B cell (primary cell): ENCODE results near the gene UBE2F. TPM values are rescaled to one million over a fixed set of nuclear protein-coding genes. Genes with fewer than 3 reads are reported as not detected.
"Not testable (repeated sequence)": the region's sequence is repeated elsewhere in the genome, so short reads cannot be mapped to it uniquely, and the experiment has no call there.

Experiments
- ATAC-seq: fragments of 200-7000 bp; cut with Tn5 transposase; one replicate; pipeline ENCODE4 v1.10.0; 2021; ENCODE audit warnings: low read depth, mild to moderate bottlenecking, moderate number of reproducible peaks, moderate library complexity
- CTCF ChIA-PET: fragments of 350-600 bp; sonication (Branson Sonifier 250); formaldehyde crosslinking; loops from one replicate; lab custom pipeline; 2021; ENCODE audit warnings: antibody characterized with exemption, inconsistent platforms; lab: Charles Lee
- POLR2A ChIA-PET: fragments of 350-600 bp; sonication (Branson Sonifier 250); formaldehyde crosslinking; loops from one replicate; lab custom pipeline; 2021; ENCODE audit warnings: antibody characterized with exemption; lab: Charles Lee
- DNase-seq: peaks from one replicate; pipeline ENCODE4 v3.0.0; 2013
- H2AFZ ChIP-seq: 2 replicates; pipeline ENCODE4 v1.6.1; 2012; ENCODE audit warnings: mild to moderate bottlenecking, low read depth, low read length; ENCODE audit not compliant: insufficient read depth, poor library complexity, severe bottlenecking
- H3K27ac ChIP-seq, 2 donors: 1 replicate in 1 of 2; 2 replicates in 1 of 2; pipeline ENCODE4 v1.5.1; 2012 to 2013; ENCODE audit warnings: low read length in 2 of 2, mild to moderate bottlenecking in 2 of 2, moderate library complexity in 1 of 2
- H3K27me3 ChIP-seq, 4 experiments: fragments of 200-600 bp in 1 of 4; sonication (generic) in 1 of 4; replicated peaks in 1 of 4; 1 replicate in 2 of 4; 2 replicates in 2 of 4; pipeline versions ENCODE4 v1.6.1 to v1.7.0; 2013 to 2016; ENCODE audit warnings: low read length in 3 of 4, mild to moderate bottlenecking in 2 of 4, mixed read lengths in 1 of 4, moderate library complexity in 1 of 4; ENCODE audit not compliant: insufficient read depth in 4 of 4, control insufficient read depth in 3 of 4; ENCODE audit errors: control extremely low read depth in 1 of 4
- H3K36me3 ChIP-seq, 2 experiments: replicated peaks in 1 of 2; 1 replicate in 1 of 2; 2 replicates in 1 of 2; pipeline versions ENCODE4 v1.6.1 to v1.7.1; 2013; ENCODE audit warnings: low read length in 1 of 2; ENCODE audit not compliant: insufficient read depth in 2 of 2, control insufficient read depth in 1 of 2; ENCODE audit errors: control extremely low read depth in 1 of 2, extremely low read depth in 1 of 2
- H3K4me1 ChIP-seq, 2 donors: fragments of 200-600 bp in 1 of 2; sonication (generic) in 1 of 2; 1 replicate in 1 of 2; 2 replicates in 1 of 2; pipeline versions ENCODE4 v1.5.1 to v1.6.1; 2013 to 2017; ENCODE audit warnings: low read length in 2 of 2; ENCODE audit not compliant: control insufficient read depth in 2 of 2, insufficient read depth in 2 of 2
- H3K4me2 ChIP-seq: replicated peaks from 2 replicates; pipeline ENCODE3; 2012; ENCODE audit warnings: mild to moderate bottlenecking, low read depth, low read length; ENCODE audit not compliant: poor library complexity, severe bottlenecking
- H3K4me3 ChIP-seq, 5 experiments: fragments of 200-600 bp in 1 of 5; sonication (generic) in 1 of 5; 1 replicate in 3 of 5; 2 replicates in 2 of 5; pipeline versions ENCODE4 v1.5.1 to v1.7.0; 2011 to 2016; ENCODE audit warnings: low read length in 4 of 5, mild to moderate bottlenecking in 4 of 5, low read depth in 2 of 5, control low read depth in 1 of 5, moderate library complexity in 1 of 5; ENCODE audit not compliant: insufficient read depth in 1 of 5; ENCODE audit errors: control extremely low read depth in 1 of 5, extremely low read depth in 1 of 5
- H3K79me2 ChIP-seq: fragments of 200-600 bp; sonication (generic); one replicate; pipeline ENCODE4 v1.6.0; 2016; ENCODE audit warnings: low read length; ENCODE audit not compliant: control insufficient read depth, insufficient read depth
- H3K9ac ChIP-seq: fragments of 200-600 bp; sonication (generic); 2 replicates; pipeline ENCODE4 v1.6.1; 2017; ENCODE audit warnings: mild to moderate bottlenecking, low read length, moderate library complexity
- H3K9me3 ChIP-seq, 3 donors: one replicate each; pipeline versions ENCODE4 v1.6.1 to v1.7.1; 2013; ENCODE audit warnings: low read length in 2 of 3; ENCODE audit not compliant: control insufficient read depth in 2 of 3, insufficient read depth in 1 of 3; ENCODE audit errors: control extremely low read depth in 1 of 3
- H4K20me1 ChIP-seq: 2 replicates; pipeline ENCODE4 v1.6.0; 2012; ENCODE audit warnings: mild to moderate bottlenecking, low read length; ENCODE audit not compliant: insufficient read depth, control insufficient read depth, poor library complexity, severe bottlenecking
- H3K27ac Mint-ChIP-seq: one replicate; pipeline ENCODE4 v1.8.0; 2021; ENCODE audit warnings: mixed read lengths
- H3K27me3 Mint-ChIP-seq: one replicate; pipeline ENCODE4 v1.8.0; 2021; ENCODE audit warnings: mixed read lengths
- H3K4me1 Mint-ChIP-seq: one replicate; pipeline ENCODE4 v1.8.0; 2021; ENCODE audit warnings: mixed read lengths
- H3K4me3 Mint-ChIP-seq: one replicate; pipeline ENCODE4 v1.8.0; 2021; ENCODE audit warnings: mixed read lengths
- H3K9me3 Mint-ChIP-seq: one replicate; pipeline ENCODE4 v1.8.0; 2022; ENCODE audit warnings: mixed read lengths; ENCODE audit not compliant: insufficient read depth
- CTCF ChIP-seq: fragments of 200-600 bp; IDR thresholded peaks from one replicate; pipeline ENCODE4 v1.8.0; 2022; ENCODE audit warnings: antibody characterized with exemption, mild to moderate bottlenecking
- EZH2 ChIP-seq: IDR thresholded peaks from 2 replicates; pipeline ENCODE4 v1.6.1; 2012; ENCODE audit warnings: borderline replicate concordance, low read depth, mild to moderate bottlenecking, moderate library complexity, low read length; ENCODE audit not compliant: insufficient read depth, poor library complexity, severe bottlenecking
- WGBS: methylation state at CpG from one replicate; pipeline ENCODE4 v1.1.5; 2013; ENCODE audit warnings: missing lambda C conversion rate; ENCODE audit not compliant: insufficient coverage; 5-methylcytosine and 5-hydroxymethylcytosine counted together
- intact Hi-C: fragments of 100-400 bp; cut with micrococcal nuclease; formaldehyde crosslinking; loops from one replicate; pipeline ENCODE4 v1.10.0; 2022
- polyA plus RNA-seq: library from polyadenylated mRNA; depleted of rRNA; stranded (reverse); fragments of >200 nt; gene quantifications from 2 replicates; pipeline ENCODE4 v1.2.3, GENCODE V29; 2012
- total RNA-seq, 2 donors: library from RNA; stranded (reverse); fragments of 120-200 nt in 1 of 2; gene quantifications; 1 replicate in 1 of 2; 2 replicates in 1 of 2; pipeline versions ENCODE4 v1.2.3 to v1.2.4, GENCODE V29; 2013 to 2022

Gene UBE2F
- total and polyA plus RNA-seq, 2 donors (not counting 1 experiment from before 2014, with no cell fraction given): 22.5 to 57.6 TPM

- ChIA-PET CTCF (interaction anchor here (0.5 kb wide), 1 partner anchor 199 kb away, joined by 3 read pairs; no protein-coding TSS in a partner anchor), POLR2A (no interaction called here)
- H4K20me1 ChIP-seq: no peaks in the 10 kb centered on the region
- Mint-ChIP-seq H3K9me3 (no peaks in the 10 kb centered on the region), H3K27me3 (no peaks in the 10 kb centered on the region), H3K4me3 (no peak overlapping the region), H3K4me1 (peaks cover 9% of the 10 kb centered on the region), H3K27ac (no peak overlapping the region)
- no peak overlapping the region for H2AFZ ChIP-seq
- H3K27ac ChIP-seq: no peak overlapping the region
- DNase-seq (no peak), ATAC-seq (no peak)
- no peaks in the 10 kb centered on the region for H3K27me3 ChIP-seq
- H3K9me3 ChIP-seq: no peaks in the 10 kb centered on the region
- peaks cover 6 to 7% of the 10 kb centered on the region in 2 donors for H3K4me1 ChIP-seq
- peaks cover 11% of the 10 kb centered on the region for H3K79me2 ChIP-seq
- 89% methylated on average over 9 of the region's 9 CpGs for WGBS
- TF ChIP-seq EZH2: no peak
- no peak for TF ChIP-seq CTCF
- H3K36me3 ChIP-seq: peaks cover 0 to 28% of the 10 kb centered on the region in 2 experiments
- no peak overlapping the region for H3K4me2 ChIP-seq
- H3K9ac ChIP-seq: no peak overlapping the region
- no peak overlapping the region for H3K4me3 ChIP-seq
- intact Hi-C loops: no loop called here
These were observed 99.4 kb downstream of the UBE2F start for GRCh38 chr2:238066218-238066617.

- H3K79me2 ChIP-seq, H3K9ac ChIP-seq, ATAC-seq, H3K9me3 Mint-ChIP-seq, intact Hi-C loops, H3K27ac ChIP-seq, CTCF ChIA-PET, H3K4me2 ChIP-seq, H3K27me3 Mint-ChIP-seq, H3K4me3 ChIP-seq, H3K27ac Mint-ChIP-seq, H3K4me1 Mint-ChIP-seq, H3K9me3 ChIP-seq, H3K4me1 ChIP-seq, H4K20me1 ChIP-seq, H3K27me3 ChIP-seq, H3K4me3 Mint-ChIP-seq, POLR2A ChIA-PET, H2AFZ ChIP-seq, DNase-seq: not testable (repeated sequence)
- WGBS: 85% methylated on average over 3 of the region's 7 CpGs
- H3K36me3 ChIP-seq: peaks cover 0 to 28% of the 10 kb centered on the region in 2 experiments
These were observed 99.9 kb downstream of the UBE2F start for GRCh38 chr2:238066718-238067117.
